ENCODE measurements around the gene PIGU.

Gene PIGU

GRCh38 chr20:34709044-34709830, 32.3 kb upstream of the PIGU start:
- Histone ChIP-seq H2AFZ (ENCODE audit: low read depth, low read length) (peak overlapping the region; percentile 48), H3K27ac (ENCODE audit: low read length, poor library complexity, severe bottlenecking) (no peak overlapping the region), H3K79me1 (replicated peaks; ENCODE audit: low read length, poor library complexity, severe bottlenecking) (peaks cover 14% of the 10 kb centered on the region), H3K4me2 (ENCODE audit: low read length, poor library complexity, severe bottlenecking) (peak overlapping the region; percentile 92), H3K9ac (ENCODE audit: low read length) (peak overlapping the region; percentile 83), H4K8ac (ENCODE audit: low read length) (peak overlapping the region; percentile 96), H2AK5ac (ENCODE audit: low read length, severe bottlenecking) (no peak overlapping the region), H4K91ac (ENCODE audit: low read length) (no peak overlapping the region), H2BK5ac (ENCODE audit: low read depth, low read length, poor library complexity, severe bottlenecking) (peak overlapping the region; percentile 76), H2BK120ac (ENCODE audit: low read depth, low read length) (peak overlapping the region; percentile 87), H2BK12ac (ENCODE audit: low read length in 2 of 2) (peak overlapping the region in 1 of 2 experiments; percentile 48), H3K4me1 (ENCODE audit: control insufficient read depth, insufficient read depth, low read depth, low read length) (peaks cover 36% of the 10 kb centered on the region), H3K4me3 (ENCODE audit: insufficient read depth in 1 of 2, low read depth in 1 of 2, low read length in 2 of 2) (peak overlapping the region; percentile 58 to 81), H3K14ac (ENCODE audit: low read length in 2 of 2) (peak overlapping the region in 1 of 2 experiments; percentile 12), H3K9me3 (ENCODE audit: control insufficient read depth, low read length) (no peaks in the 10 kb centered on the region), H3K4ac (ENCODE audit: low read depth in 1 of 2, low read length in 2 of 2) (peak overlapping the region in 1 of 2 experiments; percentile 46), H3K27me3 (ENCODE audit: control insufficient read depth in 1 of 2, insufficient read depth in 1 of 2, low read length in 2 of 2) (no peaks in the 10 kb centered on the region), H3K18ac (ENCODE audit: low read depth in 1 of 2, low read length in 2 of 2) (peak overlapping the region; percentile 75 to 79), H3K36me3 (ENCODE audit: control insufficient read depth in 1 of 2, insufficient read depth in 2 of 2, low read depth in 1 of 2, low read length in 2 of 2) (peaks cover 23 to 27% of the 10 kb centered on the region in 2 experiments), H2BK15ac (ENCODE audit: low read depth, poor library complexity, severe bottlenecking) (peak overlapping the region; percentile 64), H3K23ac (ENCODE audit: low read length in 2 of 2) (no peak overlapping the region)
- 2% methylated on average over 62 of the region's 64 CpGs for WGBS
- DNase-seq: peak; percentile 86

GRCh38 chr20:34708621-34709043, 31.7 kb upstream of the PIGU start:
- H2BK12ac ChIP-seq (ENCODE audit: low read length in 2 of 2): no peak overlapping the region
- H2BK120ac ChIP-seq (ENCODE audit: low read depth, low read length): peak overlapping the region; percentile 27
- H2BK15ac ChIP-seq (ENCODE audit: low read depth, poor library complexity, severe bottlenecking): peak overlapping the region; percentile 60
- H3K4me1 ChIP-seq (ENCODE audit: control insufficient read depth, insufficient read depth, low read depth, low read length): peaks cover 30% of the 10 kb centered on the region
- WGBS: 7% methylated on average over 17 of the region's 22 CpGs
- H3K79me1 ChIP-seq (replicated peaks; ENCODE audit: low read length, poor library complexity, severe bottlenecking): peaks cover 14% of the 10 kb centered on the region
- H4K91ac ChIP-seq (ENCODE audit: low read length): no peak overlapping the region
- no peak overlapping the region for H3K23ac ChIP-seq (ENCODE audit: low read length in 2 of 2)
- no peak overlapping the region for H2BK5ac ChIP-seq (ENCODE audit: low read depth, low read length, poor library complexity, severe bottlenecking)
- H3K27ac ChIP-seq (ENCODE audit: low read length, poor library complexity, severe bottlenecking): no peak overlapping the region
- H3K18ac ChIP-seq (ENCODE audit: low read depth in 1 of 2, low read length in 2 of 2): peak overlapping the region; percentile 75 to 79
- H3K4me3 ChIP-seq (ENCODE audit: insufficient read depth in 1 of 2, low read depth in 1 of 2, low read length in 2 of 2): peak overlapping the region; percentile 58 to 81
- H3K14ac ChIP-seq (ENCODE audit: low read length in 2 of 2): no peak overlapping the region
- no peak overlapping the region for H2AK5ac ChIP-seq (ENCODE audit: low read length, severe bottlenecking)
- H3K27me3 ChIP-seq (ENCODE audit: control insufficient read depth in 1 of 2, insufficient read depth in 1 of 2, low read length in 2 of 2): no peaks in the 10 kb centered on the region
- peak overlapping the region; percentile 5 for H2AFZ ChIP-seq (ENCODE audit: low read depth, low read length)
- peak overlapping the region; percentile 27 for H4K8ac ChIP-seq (ENCODE audit: low read length)
- H3K4me2 ChIP-seq (ENCODE audit: low read length, poor library complexity, severe bottlenecking): peak overlapping the region; percentile 92
- H3K4ac ChIP-seq (ENCODE audit: low read depth in 1 of 2, low read length in 2 of 2): no peak overlapping the region
- H3K36me3 ChIP-seq (ENCODE audit: control insufficient read depth in 1 of 2, insufficient read depth in 2 of 2, low read depth in 1 of 2, low read length in 2 of 2): peaks cover 20 to 25% of the 10 kb centered on the region in 2 experiments
- H3K9ac ChIP-seq (ENCODE audit: low read length): peak overlapping the region; percentile 83
- DNase-seq: peak; percentile 61
- H3K9me3 ChIP-seq (ENCODE audit: control insufficient read depth, low read length): no peaks in the 10 kb centered on the region

- Histone ChIP-seq H3K4me2 (ENCODE audit: low read length, poor library complexity, severe bottlenecking) (no peak overlapping the region), H3K4me3 (ENCODE audit: insufficient read depth in 1 of 2, low read depth in 1 of 2, low read length in 2 of 2) (no peak overlapping the region), H2BK120ac (ENCODE audit: low read depth, low read length) (no peak overlapping the region), H2AK5ac (ENCODE audit: low read length, severe bottlenecking) (no peak overlapping the region), H2AFZ (ENCODE audit: low read depth, low read length) (no peak overlapping the region), H3K4me1 (ENCODE audit: control insufficient read depth, insufficient read depth, low read depth, low read length) (peaks cover 26% of the 10 kb centered on the region), H3K4ac (ENCODE audit: low read depth in 1 of 2, low read length in 2 of 2) (no peak overlapping the region), H2BK5ac (ENCODE audit: low read depth, low read length, poor library complexity, severe bottlenecking) (no peak overlapping the region), H3K9me3 (ENCODE audit: control insufficient read depth, low read length) (no peaks in the 10 kb centered on the region), H3K14ac (ENCODE audit: low read length in 2 of 2) (no peak overlapping the region), H3K9ac (ENCODE audit: low read length) (no peak overlapping the region), H3K36me3 (ENCODE audit: control insufficient read depth in 1 of 2, insufficient read depth in 2 of 2, low read depth in 1 of 2, low read length in 2 of 2) (peaks cover 15 to 16% of the 10 kb centered on the region in 2 experiments), H3K27ac (ENCODE audit: low read length, poor library complexity, severe bottlenecking) (no peak overlapping the region), H2BK15ac (ENCODE audit: low read depth, poor library complexity, severe bottlenecking) (no peak overlapping the region), H3K23ac (ENCODE audit: low read length in 2 of 2) (no peak overlapping the region), H3K79me1 (replicated peaks; ENCODE audit: low read length, poor library complexity, severe bottlenecking) (peaks cover 14% of the 10 kb centered on the region), H2BK12ac (ENCODE audit: low read length in 2 of 2) (no peak overlapping the region), H4K91ac (ENCODE audit: low read length) (no peak overlapping the region), H3K27me3 (ENCODE audit: control insufficient read depth in 1 of 2, insufficient read depth in 1 of 2, low read length in 2 of 2) (peaks cover 0 to 3% of the 10 kb centered on the region in 2 experiments), H3K18ac (ENCODE audit: low read depth in 1 of 2, low read length in 2 of 2) (no peak overlapping the region), H4K8ac (ENCODE audit: low read length) (no peak overlapping the region)
- DNase-seq: no peak
- 93% methylated on average over 3 of the region's 3 CpGs for WGBS
These were observed 30.3 kb upstream of the PIGU start for GRCh38 chr20:34706912-34707784.
